Trophoblast cell (in vitro differentiated cells and primary cell): ENCODE results near the gene COMMD4.

ENCODE experiments used
- DNase-seq, 2 donors: peaks; one replicate each; pipeline ENCODE4 v3.0.0-alpha.2; 2016
- H2AFZ ChIP-seq: 2 replicates; pipeline ENCODE4 v1.6.1; 2013; ENCODE audit warnings: low read length, moderate library complexity, mild to moderate bottlenecking; ENCODE audit not compliant: insufficient read depth, poor library complexity
- H2AK5ac ChIP-seq: 2 replicates; pipeline ENCODE4 v1.6.1; 2013; ENCODE audit warnings: mild to moderate bottlenecking, low read length
- H2BK120ac ChIP-seq: 2 replicates; pipeline ENCODE4 v1.6.1; 2013; ENCODE audit warnings: low read length, mild to moderate bottlenecking, moderate library complexity; ENCODE audit not compliant: insufficient read depth, poor library complexity
- H2BK12ac ChIP-seq: 2 replicates; pipeline ENCODE4 v1.6.1; 2013; ENCODE audit warnings: mild to moderate bottlenecking, low read length, moderate library complexity
- H2BK5ac ChIP-seq: 2 replicates; pipeline ENCODE4 v1.6.1; 2013; ENCODE audit warnings: low read length, low read depth, moderate library complexity, mild to moderate bottlenecking; ENCODE audit not compliant: poor library complexity
- H3K14ac ChIP-seq: 2 replicates; pipeline ENCODE4 v1.6.1; 2013; ENCODE audit warnings: mild to moderate bottlenecking, low read length
- H3K18ac ChIP-seq: 2 replicates; pipeline ENCODE4 v1.6.1; 2013; ENCODE audit warnings: mild to moderate bottlenecking, low read length
- H3K23ac ChIP-seq: 2 replicates; pipeline ENCODE4 v1.6.1; 2013; ENCODE audit warnings: low read length
- H3K27ac ChIP-seq: 2 replicates; pipeline ENCODE4 v1.5.1; 2013; ENCODE audit warnings: low read depth, mild to moderate bottlenecking, inconsistent platforms, low read length, moderate library complexity
- H3K27me3 ChIP-seq: 2 replicates; pipeline ENCODE4 v1.6.1; 2013; ENCODE audit warnings: inconsistent platforms, mild to moderate bottlenecking, low read length, moderate library complexity; ENCODE audit not compliant: insufficient read depth
- H3K36me3 ChIP-seq, 2 experiments: 1 replicate in 1 of 2; 2 replicates in 1 of 2; pipeline ENCODE4 v1.6.1; 2013; ENCODE audit warnings: low read length in 2 of 2, mild to moderate bottlenecking in 2 of 2, moderate library complexity in 1 of 2; ENCODE audit not compliant: insufficient read depth in 2 of 2, control insufficient read depth in 1 of 2
- H3K4ac ChIP-seq: 2 replicates; pipeline ENCODE4 v1.6.1; 2013; ENCODE audit warnings: low read depth, mild to moderate bottlenecking, low read length, moderate library complexity
- H3K4me1 ChIP-seq, 2 experiments: 1 replicate in 1 of 2; 2 replicates in 1 of 2; pipeline ENCODE4 v1.6.1; 2013; ENCODE audit warnings: low read length in 2 of 2, mild to moderate bottlenecking in 2 of 2, moderate library complexity in 1 of 2; ENCODE audit not compliant: insufficient read depth in 2 of 2, control insufficient read depth in 1 of 2
- H3K4me2 ChIP-seq: 2 replicates; pipeline ENCODE4 v1.6.1; 2013; ENCODE audit warnings: inconsistent platforms, mild to moderate bottlenecking, low read length, moderate library complexity
- H3K4me3 ChIP-seq: 2 replicates; pipeline ENCODE4 v1.5.1; 2013; ENCODE audit warnings: mild to moderate bottlenecking, low read depth, low read length, inconsistent platforms
- H3K79me1 ChIP-seq: one replicate; pipeline ENCODE4 v1.6.1; 2013; ENCODE audit warnings: low read length
- H3K79me2 ChIP-seq: 2 replicates; pipeline ENCODE4 v1.6.1; 2013; ENCODE audit warnings: low read length, mild to moderate bottlenecking; ENCODE audit not compliant: control insufficient read depth, insufficient read depth, poor library complexity
- H3K9ac ChIP-seq: 2 replicates; pipeline ENCODE4 v1.6.1; 2013; ENCODE audit warnings: mild to moderate bottlenecking, low read length
- H3K9me3 ChIP-seq: 2 replicates; pipeline ENCODE4 v1.6.1; 2013; ENCODE audit warnings: low read depth, mild to moderate bottlenecking, control low read depth, inconsistent platforms, low read length; ENCODE audit not compliant: insufficient read depth
- H4K12ac ChIP-seq: 2 replicates; pipeline ENCODE4 v1.6.1; 2013; ENCODE audit warnings: low read depth, mild to moderate bottlenecking, low read length, moderate library complexity
- H4K8ac ChIP-seq: 2 replicates; pipeline ENCODE4 v1.6.1; 2013; ENCODE audit warnings: low read depth, mild to moderate bottlenecking, low read length, moderate library complexity
- H4K91ac ChIP-seq: one replicate; pipeline ENCODE4 v1.6.1; 2013; ENCODE audit warnings: low read depth, mild to moderate bottlenecking, low read length, moderate library complexity
- WGBS: extraction: QIAGEN DNeasy Blood & Tissue Kit; methylation state at CpG from one replicate; pipeline ENCODE4 v1.1.7; 2013; ENCODE audit warnings: missing lambda C conversion rate; ENCODE audit not compliant: insufficient read length, insufficient coverage; ENCODE audit errors: extremely low coverage; 5-methylcytosine and 5-hydroxymethylcytosine counted together

COMMD4 gene

GRCh38 chr15:75354454-75354853 lies 18.6 kb downstream of the COMMD4 start:
- H3K14ac ChIP-seq = no peak overlapping the region
- DNase-seq = no peak
- no peaks in the 10 kb centered on the region for H3K27me3 ChIP-seq
- peaks cover 30 to 36% of the 10 kb centered on the region in 2 experiments for H3K36me3 ChIP-seq
- H3K4ac ChIP-seq = no peak overlapping the region
- H2AK5ac ChIP-seq = no peak overlapping the region
- H3K23ac ChIP-seq = no peak overlapping the region
- H4K91ac ChIP-seq = no peak overlapping the region
- H2AFZ ChIP-seq = no peak overlapping the region
- no CpG with 5 or more reads among the region's 7 CpGs for WGBS
- H3K9me3 ChIP-seq = peaks cover 7% of the 10 kb centered on the region
- H2BK12ac ChIP-seq = no peak overlapping the region
- no peak overlapping the region for H2BK5ac ChIP-seq
- no peak overlapping the region for H3K4me2 ChIP-seq
- no peak overlapping the region for H3K18ac ChIP-seq
- no peak overlapping the region for H3K9ac ChIP-seq
- no peak overlapping the region for H4K8ac ChIP-seq
- no peaks in the 10 kb centered on the region for H3K79me2 ChIP-seq
- H3K4me3 ChIP-seq = no peak overlapping the region
- no peaks in the 10 kb centered on the region for H3K4me1 ChIP-seq
- H3K27ac ChIP-seq = no peak overlapping the region
- no peaks in the 10 kb centered on the region for H3K79me1 ChIP-seq
- no peak overlapping the region for H2BK120ac ChIP-seq
- no peak overlapping the region for H4K12ac ChIP-seq

DNA sequence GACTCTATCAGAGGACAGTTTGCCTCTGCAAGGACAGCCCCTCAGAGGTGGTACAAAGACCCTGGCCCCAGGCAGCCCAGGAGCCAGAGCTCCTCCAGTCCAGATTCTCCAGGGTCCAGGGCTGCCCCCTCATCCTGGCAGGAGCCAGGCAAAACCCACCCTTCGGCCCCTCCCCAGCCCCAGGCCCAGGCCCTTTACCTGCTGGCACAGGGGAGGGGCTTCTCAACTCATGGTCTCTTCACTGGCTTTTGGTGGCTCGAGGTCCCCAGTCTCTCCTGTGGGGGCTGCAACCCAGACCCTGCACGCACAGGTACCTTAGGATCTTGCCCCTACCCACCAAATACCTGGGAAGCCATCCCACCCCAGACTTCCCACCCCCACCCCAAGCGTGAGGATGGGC lies 19.5 kb downstream of the COMMD4 start:
- no peak overlapping the region for H3K23ac ChIP-seq
- peaks cover 7% of the 10 kb centered on the region for H3K9me3 ChIP-seq
- H2AFZ ChIP-seq = no peak overlapping the region
- no peaks in the 10 kb centered on the region for H3K79me1 ChIP-seq
- H3K4me2 ChIP-seq = no peak overlapping the region
- H3K4me3 ChIP-seq = no peak overlapping the region
- no peak overlapping the region for H2BK12ac ChIP-seq
- no peak overlapping the region for H3K14ac ChIP-seq
- no peak overlapping the region for H3K27ac ChIP-seq
- H2AK5ac ChIP-seq = no peak overlapping the region
- no peaks in the 10 kb centered on the region for H3K79me2 ChIP-seq
- H3K9ac ChIP-seq = no peak overlapping the region
- H4K91ac ChIP-seq = no peak overlapping the region
- H3K18ac ChIP-seq = no peak overlapping the region
- H2BK120ac ChIP-seq = no peak overlapping the region
- no peak for DNase-seq
- no peaks in the 10 kb centered on the region for H3K4me1 ChIP-seq
- peaks cover 35 to 43% of the 10 kb centered on the region in 2 experiments for H3K36me3 ChIP-seq
- H3K27me3 ChIP-seq = no peaks in the 10 kb centered on the region
- no peak overlapping the region for H4K8ac ChIP-seq
- WGBS = no CpG with 5 or more reads among the region's 4 CpGs
- no peak overlapping the region for H4K12ac ChIP-seq
- H3K4ac ChIP-seq = no peak overlapping the region
- H2BK5ac ChIP-seq = no peak overlapping the region

GRCh38 chr15:75356006-75356405 lies 20.1 kb downstream of the COMMD4 start:
- no peak overlapping the region for H3K23ac ChIP-seq
- H2BK120ac ChIP-seq = no peak overlapping the region
- H3K27me3 ChIP-seq = no peaks in the 10 kb centered on the region
- no peak overlapping the region for H3K4me2 ChIP-seq
- H3K79me1 ChIP-seq = no peaks in the 10 kb centered on the region
- H2BK12ac ChIP-seq = no peak overlapping the region
- no peak overlapping the region for H4K91ac ChIP-seq
- H3K9ac ChIP-seq = no peak overlapping the region
- H3K27ac ChIP-seq = no peak overlapping the region
- H3K36me3 ChIP-seq = peaks cover 37 to 48% of the 10 kb centered on the region in 2 experiments
- peaks cover 7% of the 10 kb centered on the region for H3K9me3 ChIP-seq
- no peak overlapping the region for H2AK5ac ChIP-seq
- no peak overlapping the region for H3K4me3 ChIP-seq
- H2AFZ ChIP-seq = no peak overlapping the region
- no peak overlapping the region for H4K12ac ChIP-seq
- WGBS = no CpG with 5 or more reads among the region's 28 CpGs
- H3K18ac ChIP-seq = no peak overlapping the region
- no peak for DNase-seq
- H3K14ac ChIP-seq = no peak overlapping the region
- no peak overlapping the region for H2BK5ac ChIP-seq
- H3K79me2 ChIP-seq = no peaks in the 10 kb centered on the region
- no peak overlapping the region for H4K8ac ChIP-seq
- H3K4me1 ChIP-seq = no peaks in the 10 kb centered on the region
- no peak overlapping the region for H3K4ac ChIP-seq

DNA sequence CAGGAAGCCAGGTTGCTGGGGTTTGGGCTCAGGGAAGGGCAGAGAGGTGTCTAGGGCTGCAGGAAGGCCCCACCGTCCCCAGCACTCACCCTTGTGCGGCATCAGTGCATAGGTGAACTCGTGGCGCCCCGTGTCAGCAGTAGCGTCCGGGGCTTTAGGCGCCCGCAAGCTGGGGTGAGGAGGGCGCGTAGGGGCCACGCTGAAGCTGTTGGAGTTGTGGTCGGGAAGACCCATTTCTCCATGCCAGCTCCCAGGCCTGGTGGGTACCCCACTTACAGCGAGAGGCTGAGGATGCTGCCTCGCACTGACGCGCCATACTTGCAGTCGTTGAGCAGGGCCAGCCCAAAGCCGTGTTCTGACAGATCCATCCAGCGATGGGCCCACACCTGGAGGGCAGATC lies 20.7 kb downstream of the COMMD4 start:
- Histone ChIP-seq H3K79me1 (no peaks in the 10 kb centered on the region), H3K27me3 (no peaks in the 10 kb centered on the region), H3K4me2 (no peak overlapping the region), H3K9ac (no peak overlapping the region), H3K14ac (no peak overlapping the region), H2AK5ac (no peak overlapping the region), H4K91ac (no peak overlapping the region), H3K79me2 (no peaks in the 10 kb centered on the region), H3K4me3 (no peak overlapping the region), H4K8ac (no peak overlapping the region), H3K27ac (no peak overlapping the region), H3K18ac (no peak overlapping the region), H3K9me3 (peaks cover 7% of the 10 kb centered on the region), H3K4ac (no peak overlapping the region), H2AFZ (no peak overlapping the region), H2BK12ac (no peak overlapping the region), H2BK120ac (no peak overlapping the region), H2BK5ac (no peak overlapping the region), H3K4me1 (no peaks in the 10 kb centered on the region), H3K36me3 (peaks cover 42 to 53% of the 10 kb centered on the region in 2 experiments), H3K23ac (no peak overlapping the region), H4K12ac (no peak overlapping the region)
- no CpG with 5 or more reads among the region's 20 CpGs for WGBS
- no peak for DNase-seq
